Skeletal muscle satellite cell (primary cell): ENCODE measurements around the gene MMP8.

ENCODE experiments used
- H3K27me3 ChIP-seq: 2 replicates; pipeline ENCODE4 v1.7.0; 2013; ENCODE audit warnings: low read length; ENCODE audit not compliant: control insufficient read depth, insufficient read depth
- H3K36me3 ChIP-seq: 2 replicates; pipeline ENCODE4 v1.7.0; 2013; ENCODE audit warnings: mild to moderate bottlenecking, control low read depth, low read length; ENCODE audit not compliant: insufficient read depth
- H3K4me1 ChIP-seq: 2 replicates; pipeline ENCODE4 v1.7.0; 2013; ENCODE audit warnings: low read length; ENCODE audit not compliant: control insufficient read depth, insufficient read depth
- H3K4me2 ChIP-seq: 2 replicates; pipeline ENCODE4 v1.7.0; 2013; ENCODE audit warnings: mild to moderate bottlenecking, low read length
- H3K4me3 ChIP-seq: 2 replicates; pipeline ENCODE4 v1.7.0; 2013; ENCODE audit warnings: low read length
- H3K9ac ChIP-seq: 2 replicates; pipeline ENCODE4 v1.7.0; 2013; ENCODE audit warnings: mild to moderate bottlenecking, low read depth, low read length, moderate library complexity
- H3K9me3 ChIP-seq: replicated peaks from 2 replicates; pipeline ENCODE4 v1.7.0; 2013; ENCODE audit warnings: mild to moderate bottlenecking, control low read depth, low read length

Gene MMP8

GRCh38 chr11:102680945-102681344 lies 43.8 kb downstream of the MMP8 start:
- Histone ChIP-seq H3K4me2 (no peak overlapping the region), H3K36me3 (no peaks in the 10 kb centered on the region), H3K4me3 (no peak overlapping the region), H3K9me3 (no peaks in the 10 kb centered on the region), H3K9ac (no peak overlapping the region), H3K4me1 (no peaks in the 10 kb centered on the region), H3K27me3 (no peaks in the 10 kb centered on the region)

GRCh38 chr11:102678022-102678421 lies 46.7 kb downstream of the MMP8 start:
- no peak overlapping the region for H3K4me3 ChIP-seq

GRCh38 chr11:102676084-102676483 lies 48.7 kb downstream of the MMP8 start:
- Histone ChIP-seq H3K9me3 (no peaks in the 10 kb centered on the region), H3K4me3 (no peak overlapping the region), H3K4me1 (no peaks in the 10 kb centered on the region), H3K27me3 (no peaks in the 10 kb centered on the region), H3K36me3 (no peaks in the 10 kb centered on the region), H3K4me2 (no peak overlapping the region), H3K9ac (no peak overlapping the region)

More at GRCh38 chr11:102678022-102678421, 46.7 kb downstream of the MMP8 start:
- no peaks in the 10 kb centered on the region for H3K27me3 ChIP-seq
- no peaks in the 10 kb centered on the region for H3K9me3 ChIP-seq
- no peak overlapping the region for H3K4me2 ChIP-seq
- H3K4me1 ChIP-seq = no peaks in the 10 kb centered on the region
- H3K36me3 ChIP-seq = no peaks in the 10 kb centered on the region
- H3K9ac ChIP-seq = no peak overlapping the region

GRCh38 chr11:102669664-102670063 lies 55.1 kb downstream of the MMP8 start:
- Histone ChIP-seq H3K9ac (no peak overlapping the region), H3K4me3 (no peak overlapping the region), H3K4me1 (no peaks in the 10 kb centered on the region), H3K27me3 (no peaks in the 10 kb centered on the region), H3K36me3 (no peaks in the 10 kb centered on the region), H3K4me2 (no peak overlapping the region), H3K9me3 (no peaks in the 10 kb centered on the region)

GRCh38 chr11:102666331-102666957 lies 58.3 kb downstream of the MMP8 start:
- no peak overlapping the region for H3K4me2 ChIP-seq
- no peak overlapping the region for H3K4me3 ChIP-seq
- peaks cover 2% of the 10 kb centered on the region for H3K27me3 ChIP-seq
- H3K4me1 ChIP-seq = no peaks in the 10 kb centered on the region
- H3K36me3 ChIP-seq = no peaks in the 10 kb centered on the region
- no peaks in the 10 kb centered on the region for H3K9me3 ChIP-seq
- H3K9ac ChIP-seq = no peak overlapping the region

- H3K36me3 ChIP-seq = no peaks in the 10 kb centered on the region
- no peak overlapping the region for H3K4me3 ChIP-seq
- H3K27me3 ChIP-seq = peaks cover 8% of the 10 kb centered on the region
- no peak overlapping the region for H3K4me2 ChIP-seq
- H3K4me1 ChIP-seq = no peaks in the 10 kb centered on the region
- no peaks in the 10 kb centered on the region for H3K9me3 ChIP-seq
- no peak overlapping the region for H3K9ac ChIP-seq
These were observed 60.6 kb downstream of the MMP8 start for GRCh38 chr11:102664001-102664752.

- Histone ChIP-seq H3K4me3 (no peak overlapping the region), H3K4me1 (no peaks in the 10 kb centered on the region), H3K9ac (no peak overlapping the region), H3K4me2 (no peak overlapping the region), H3K9me3 (no peaks in the 10 kb centered on the region), H3K27me3 (peaks cover 16% of the 10 kb centered on the region), H3K36me3 (no peaks in the 10 kb centered on the region)
These were observed 62.1 kb downstream of the MMP8 start for GRCh38 chr11:102662607-102663006.
